Keratinocyte (primary cell): Measurements from ENCODE around the gene NME3.

ENCODE experiments used
- CTCF ChIP-seq, 3 experiments: IDR thresholded peaks in 1 of 3; conservative IDR thresholded peaks in 1 of 3; optimal IDR thresholded peaks in 1 of 3; 2 replicates in 2 of 3; 3 replicates in 1 of 3; pipeline versions ENCODE3 to v1.5.1; 2011; ENCODE audit warnings: low read length in 3 of 3, mild to moderate bottlenecking in 3 of 3, moderate library complexity in 2 of 3, control low read depth in 1 of 3, inconsistent platforms in 1 of 3; ENCODE audit not compliant: insufficient read depth in 2 of 3; ENCODE audit errors: extremely low read depth in 1 of 3
- EZH2 ChIP-seq: IDR thresholded peaks from one replicate; pipeline ENCODE4 v1.6.1; 2012; ENCODE audit warnings: inconsistent platforms, mild to moderate bottlenecking, low read length, moderate library complexity

DNA sequence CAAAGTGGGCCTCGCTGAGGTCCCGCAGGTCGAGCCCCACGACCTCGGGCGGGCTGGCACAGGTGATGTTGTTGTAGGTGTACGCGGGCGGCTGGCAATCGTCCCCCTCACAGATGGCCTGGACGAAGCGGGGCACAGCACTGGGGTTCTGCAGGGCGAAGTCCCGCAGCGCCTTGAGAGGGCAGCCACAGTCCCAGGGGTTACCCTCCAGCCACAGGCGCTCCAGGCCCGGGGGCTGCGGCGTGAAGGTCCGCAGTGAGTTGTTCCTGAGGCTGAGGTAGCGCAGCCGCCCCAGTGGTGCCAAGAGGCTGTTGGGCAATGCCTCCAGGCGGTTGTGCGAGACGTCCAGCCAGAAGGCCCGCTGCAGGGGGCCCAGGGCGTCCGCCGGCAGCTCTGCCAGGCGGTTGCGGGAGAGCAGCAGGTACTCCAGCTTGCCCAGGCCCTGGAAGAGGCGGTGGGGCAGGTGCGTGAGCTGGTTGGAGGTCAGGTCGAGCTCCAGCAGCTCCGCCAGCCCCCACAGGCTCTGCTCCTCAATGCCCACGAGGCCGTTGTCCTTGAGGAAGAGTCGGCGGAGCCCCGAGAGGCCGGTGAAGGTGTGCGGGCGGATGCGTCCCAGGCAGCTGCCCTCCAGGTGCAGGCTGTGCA, 19.4 kb upstream of the NME3 start:
- TF ChIP-seq CTCF (optimal IDR thresholded peaks at IDR 0.05 in 1 of 3, IDR thresholded peaks at IDR 0.05 in 1 of 3, conservative IDR thresholded peaks at IDR 0.05 in 1 of 3; ENCODE audit: extremely low read depth in 1 of 3, insufficient read depth in 2 of 3, low read length in 3 of 3) (no peak), EZH2 (no peak)
